CMK (cell line): Measurements from ENCODE around the gene NELL1.
A peak's percentile ranks its signal among the peaks of the same experiment; 100 is the strongest.

Experiments used
- DNase-seq: peaks from one replicate; pipeline ENCODE4 v3.0.0-alpha.2; 2010; ENCODE audit warnings: low read depth

The NELL1 gene

DNA sequence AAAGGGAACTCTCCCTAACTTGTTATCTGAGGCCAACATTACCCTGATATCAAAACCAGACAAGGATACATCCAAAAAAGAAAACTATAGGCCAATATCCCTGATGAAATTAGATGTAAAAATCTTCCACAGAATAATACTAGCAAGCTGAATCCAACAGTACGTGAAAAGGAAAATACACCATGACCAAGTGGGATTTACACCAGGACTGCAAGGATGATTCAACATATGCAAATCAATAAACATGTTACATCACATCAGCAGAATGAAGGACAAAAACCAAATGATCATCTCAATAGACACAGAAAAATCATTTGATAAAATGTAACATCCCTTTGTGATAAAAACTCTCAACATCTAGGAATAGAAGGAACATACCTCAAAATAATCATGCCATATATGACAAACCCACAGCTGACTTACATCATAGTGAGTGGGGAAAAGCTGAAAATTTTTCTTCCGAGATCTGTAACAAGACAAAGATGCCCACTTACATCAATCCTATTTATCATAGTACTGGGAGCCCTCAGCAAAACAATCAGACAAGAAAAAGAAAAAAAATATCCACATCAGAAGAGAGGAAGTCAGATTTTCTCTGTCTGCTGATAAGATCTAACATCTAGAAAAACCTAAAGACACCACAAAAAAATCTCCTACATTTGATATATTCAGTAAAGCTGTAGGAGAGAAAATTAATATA, 820.2 kb downstream of the NELL1 start:
- DNase-seq, result no peak

GRCh38 chr11:21492931-21493330, 823.5 kb downstream of the NELL1 start:
- DNase-seq, result no peak

DNA sequence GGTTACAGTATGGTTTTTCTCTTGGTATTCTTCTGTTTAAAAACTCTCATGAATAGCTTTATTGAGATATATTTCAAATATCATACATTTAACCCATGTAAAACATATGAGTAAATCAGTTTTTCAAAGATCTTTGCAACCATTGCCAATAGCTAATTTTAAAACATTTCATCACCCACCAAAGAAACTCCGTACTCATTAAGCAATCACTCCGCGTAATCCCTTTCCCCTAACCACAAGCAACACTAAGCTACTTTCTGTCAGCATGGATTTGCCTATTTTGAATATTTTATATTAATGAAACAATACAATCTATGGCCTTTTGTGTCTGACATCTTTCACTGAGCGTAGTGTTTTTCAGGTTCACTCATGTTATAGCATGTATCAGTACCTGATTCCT, 825.6 kb downstream of the NELL1 start:
- no peak for DNase-seq

DNA sequence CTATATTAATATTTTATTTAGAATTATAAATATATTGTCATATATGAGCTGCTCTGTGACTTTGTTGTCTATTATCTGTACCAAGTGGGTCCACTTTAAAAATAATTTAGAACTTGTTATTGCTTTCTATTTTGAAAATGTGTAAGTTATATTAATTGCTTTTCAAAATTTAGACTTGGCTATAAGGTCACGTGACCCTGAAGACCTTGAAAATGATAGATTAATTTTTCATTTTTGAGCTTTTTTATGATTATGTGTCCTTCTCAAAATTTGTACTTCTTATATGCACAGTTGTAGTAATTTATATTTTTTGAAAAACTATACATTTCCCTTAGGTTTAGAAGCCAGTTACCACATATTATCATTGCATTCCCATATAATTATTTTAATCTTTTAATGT, 826.5 kb downstream of the NELL1 start:
- no peak for DNase-seq

DNA sequence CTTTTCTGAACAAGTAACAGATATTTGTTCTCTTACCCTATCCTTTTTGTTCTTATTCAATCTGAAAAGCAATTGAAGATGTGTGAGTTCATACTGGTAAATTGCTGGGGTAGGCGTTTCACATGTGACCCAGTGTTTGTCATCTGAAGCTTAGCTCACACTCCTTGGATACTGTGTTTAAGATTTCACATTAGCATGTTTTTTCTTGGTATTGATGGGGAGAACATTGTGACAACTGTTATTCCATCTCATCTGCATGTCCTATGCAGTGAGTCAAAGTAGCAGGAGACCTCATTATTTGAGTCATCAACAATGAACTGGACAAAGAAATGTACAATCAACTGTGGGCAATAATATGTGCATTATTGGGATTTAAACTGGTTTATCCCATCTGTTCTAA, 831.9 kb downstream of the NELL1 start:
- no peak for DNase-seq

DNA sequence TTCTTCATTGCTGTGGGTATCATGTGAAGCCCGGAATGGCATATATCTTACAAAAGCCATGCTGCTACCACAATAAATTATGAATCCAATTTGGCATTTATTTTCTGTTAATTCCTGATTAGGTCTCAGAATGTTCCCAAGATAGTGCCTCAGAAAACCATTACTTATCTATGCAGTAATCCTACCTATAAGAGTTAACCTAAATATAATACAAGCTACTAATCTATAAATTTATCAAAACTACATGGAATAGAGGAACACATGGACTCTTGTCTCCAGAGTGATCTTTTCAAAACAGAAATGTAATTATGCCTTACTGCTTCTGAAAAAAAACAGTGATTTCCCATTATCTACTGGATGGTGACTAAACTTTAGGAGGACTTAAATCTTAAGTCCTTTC, 835.7 kb downstream of the NELL1 start:
- DNase-seq, result no peak

DNA sequence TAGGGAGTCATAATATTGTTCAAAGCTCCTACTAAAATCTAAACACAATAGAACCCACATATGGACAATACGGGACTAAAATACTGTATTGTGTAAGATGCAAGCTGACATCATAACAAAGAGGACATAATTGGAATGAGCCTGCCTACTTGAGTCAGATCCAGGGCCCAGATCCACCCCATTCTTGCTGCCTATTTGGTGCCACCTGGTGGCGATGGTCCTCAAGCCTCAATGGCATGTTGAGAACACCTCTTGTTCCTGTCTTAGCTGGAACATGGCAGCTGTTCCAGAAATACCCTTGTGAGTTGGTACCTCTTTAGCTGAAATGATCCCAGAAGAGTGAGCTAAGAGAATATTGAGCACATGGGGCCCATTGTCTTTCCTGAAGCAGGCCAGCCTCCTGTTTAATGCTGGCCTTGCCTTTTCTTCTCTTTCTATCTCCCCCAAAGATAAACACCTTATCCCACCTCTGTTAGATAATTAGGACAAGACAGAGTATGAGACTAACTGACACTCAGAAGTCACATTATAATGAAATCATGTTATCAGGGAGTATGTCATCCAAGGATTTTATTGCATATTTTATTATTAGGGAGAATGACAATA, 842.6 kb downstream of the NELL1 start:
- DNase-seq, result peak; percentile 0

DNA sequence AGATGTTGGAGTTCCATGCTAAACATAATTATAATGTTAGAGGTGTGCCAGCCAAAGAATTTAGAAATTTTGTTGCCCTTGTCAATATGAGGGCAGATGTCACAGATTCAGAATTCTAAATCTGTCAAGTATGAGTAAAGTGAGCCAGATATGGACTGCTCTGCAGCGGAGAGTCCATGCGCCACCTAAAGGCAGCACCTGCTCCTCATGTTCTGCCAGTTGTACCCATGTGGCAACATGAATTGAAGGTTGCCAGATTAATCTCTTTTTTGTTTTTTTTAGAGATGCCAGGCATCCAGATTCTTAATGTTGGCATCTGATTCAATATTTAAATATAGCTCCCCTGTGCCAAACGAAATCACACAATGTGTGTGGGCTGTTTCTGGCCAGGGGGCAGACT, 844.9 kb downstream of the NELL1 start:
- DNase-seq, result no peak

DNA sequence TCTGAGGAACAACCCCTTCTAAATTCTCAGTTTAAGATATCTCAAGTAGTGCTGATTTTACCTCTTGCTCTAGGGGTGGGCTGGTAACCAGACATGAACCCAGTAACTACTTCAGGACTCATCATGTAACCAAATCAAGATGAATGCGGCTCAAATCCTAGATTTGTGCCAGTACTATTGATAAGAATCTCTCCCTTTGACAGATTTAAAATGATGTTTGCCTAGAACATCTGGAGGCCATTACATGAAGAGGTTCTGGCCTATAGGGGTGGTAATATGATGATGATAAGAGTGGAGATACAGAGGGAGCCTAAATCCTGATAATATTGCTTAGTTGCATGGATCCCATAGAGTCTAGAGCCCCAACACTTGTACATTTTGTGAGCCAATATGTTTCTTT, 850.9 kb downstream of the NELL1 start:
- DNase-seq, result no peak

DNA sequence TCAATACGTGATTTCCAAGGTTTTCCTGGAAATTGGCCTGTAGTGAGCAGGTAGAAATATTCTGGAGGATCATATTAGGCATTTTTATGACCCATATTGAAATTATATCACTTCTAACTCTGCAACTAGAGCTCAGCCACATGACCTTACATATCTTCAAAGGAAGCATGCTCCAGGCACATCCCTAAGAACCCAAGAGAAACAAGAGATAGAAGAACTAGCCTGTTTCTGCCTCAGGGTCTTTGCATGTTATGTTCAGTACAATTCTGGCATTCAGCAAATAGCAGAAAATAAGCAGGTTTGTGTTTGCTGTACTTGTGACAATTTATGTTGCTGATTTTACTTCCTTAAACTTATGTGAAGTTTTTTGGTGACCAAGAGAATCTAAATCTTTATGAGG, 859.8 kb downstream of the NELL1 start:
- DNase-seq, result no peak

- DNase-seq, result no peak
Measured at GRCh38 chr11:21534288-21534687, 864.9 kb downstream of the NELL1 start.

GRCh38 chr11:21537980-21538379, 868.6 kb downstream of the NELL1 start:
- no peak for DNase-seq

DNA sequence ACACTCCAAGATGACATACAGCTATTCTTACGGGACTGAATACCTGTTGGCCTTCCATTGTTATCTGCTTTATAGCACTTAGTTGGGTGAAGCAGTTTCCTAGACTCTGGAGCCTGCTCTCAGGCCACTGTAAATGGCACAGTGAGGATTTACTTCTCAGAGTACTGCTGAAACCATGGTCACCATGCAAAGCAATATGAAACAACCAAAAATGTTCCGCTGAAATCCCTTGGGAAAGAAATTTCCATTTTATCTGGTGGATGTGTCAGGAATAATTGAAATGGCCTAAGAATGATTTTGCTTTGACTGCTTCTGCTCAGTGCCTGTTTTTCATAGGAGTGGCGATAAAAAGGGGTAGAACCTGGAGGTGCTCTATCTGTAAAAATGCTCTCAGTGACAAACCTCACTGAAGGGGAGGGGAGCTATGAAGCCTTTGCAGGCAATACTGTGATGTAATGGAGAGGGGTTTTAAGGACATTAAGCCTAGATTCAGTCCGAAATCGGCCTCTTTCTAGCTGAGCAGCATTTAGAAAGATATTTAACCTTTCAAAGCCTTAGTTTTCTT, 871.9 kb downstream of the NELL1 start:
- DNase-seq, result no peak

DNA sequence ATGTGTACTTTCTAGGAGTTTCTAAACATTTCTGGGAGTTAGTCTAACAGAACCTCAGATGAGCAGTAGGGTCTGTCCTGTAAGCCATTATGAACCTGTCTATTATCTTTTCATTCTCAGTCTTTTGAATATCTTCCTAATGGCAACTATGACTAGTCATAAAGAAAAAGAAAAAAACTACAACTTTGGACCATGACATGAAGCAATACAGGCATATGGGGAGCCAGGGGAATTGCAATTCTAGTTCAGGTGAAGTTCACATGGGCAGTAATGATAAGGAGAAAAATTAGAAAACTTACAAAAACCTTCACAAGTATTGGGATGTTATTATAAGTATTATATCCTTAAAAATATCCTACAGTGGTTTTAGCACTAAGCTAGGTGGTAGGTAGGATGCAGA, 874.5 kb downstream of the NELL1 start:
- no peak for DNase-seq

GRCh38 chr11:21545699-21546098, 876.3 kb downstream of the NELL1 start:
- DNase-seq, result no peak

DNA sequence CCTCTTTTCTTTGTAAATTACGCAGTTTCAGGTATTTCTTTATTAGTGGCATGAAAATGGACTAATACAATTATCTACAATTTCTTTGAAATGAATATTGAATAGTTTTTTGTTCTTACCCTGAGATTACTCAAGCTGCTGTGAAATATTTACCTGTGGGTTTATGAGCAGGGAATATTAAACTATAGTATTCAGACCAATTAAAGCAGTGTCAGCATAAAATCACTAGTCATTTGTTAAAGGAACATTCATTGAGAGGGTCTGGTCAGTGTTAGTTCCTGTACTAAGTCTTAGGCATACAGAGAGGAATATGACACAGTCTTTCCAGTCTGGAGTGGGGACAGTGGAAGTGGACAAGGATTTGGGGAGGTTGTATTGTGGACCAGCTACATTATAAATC, 877.3 kb downstream of the NELL1 start:
- no peak for DNase-seq

DNA sequence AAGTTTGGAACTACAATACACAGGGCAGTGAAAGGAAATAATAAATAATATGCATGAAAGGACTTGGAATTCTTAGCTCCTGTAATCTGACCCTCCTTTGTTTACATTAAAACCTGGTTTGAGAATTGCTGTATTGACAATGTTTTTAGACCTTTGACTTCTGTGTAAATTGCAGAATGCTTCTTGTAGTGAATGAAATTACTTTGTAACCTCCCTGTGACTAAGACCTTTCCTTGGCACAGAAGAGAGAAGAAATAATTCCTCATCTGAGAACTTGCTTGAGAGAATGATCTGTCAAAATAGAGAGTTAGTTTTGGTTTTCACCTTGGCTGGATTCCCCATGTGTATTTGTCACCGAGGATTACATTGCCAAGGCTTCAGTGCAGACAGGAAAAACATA, 883.5 kb downstream of the NELL1 start:
- DNase-seq, result no peak

DNA sequence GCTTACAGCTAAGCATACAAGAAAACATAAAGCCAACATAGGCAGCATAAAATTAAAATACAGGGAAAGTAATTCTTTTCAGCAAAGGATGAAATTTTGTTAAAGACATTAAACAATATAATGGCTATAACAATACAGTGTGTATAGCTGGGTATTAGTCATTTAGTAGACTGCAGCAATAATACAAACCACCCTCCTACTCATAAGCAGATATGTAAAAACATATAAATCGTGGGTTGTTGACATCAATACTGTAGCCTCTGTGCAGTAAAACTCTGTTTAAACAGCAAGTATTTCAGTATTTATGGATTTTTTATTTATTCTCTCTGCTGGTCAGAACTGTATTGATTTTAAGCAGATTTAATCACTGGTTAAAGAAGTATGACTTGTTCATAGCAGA, 884.4 kb downstream of the NELL1 start:
- DNase-seq, result no peak

- DNase-seq, result no peak
Measured at GRCh38 chr11:21554284-21554683, 884.9 kb downstream of the NELL1 start.

GRCh38 chr11:21556926-21557325, 887.5 kb downstream of the NELL1 start:
- DNase-seq, result no peak

GRCh38 chr11:21560466-21560975, 891.1 kb downstream of the NELL1 start:
- DNase-seq, result no peak

DNA sequence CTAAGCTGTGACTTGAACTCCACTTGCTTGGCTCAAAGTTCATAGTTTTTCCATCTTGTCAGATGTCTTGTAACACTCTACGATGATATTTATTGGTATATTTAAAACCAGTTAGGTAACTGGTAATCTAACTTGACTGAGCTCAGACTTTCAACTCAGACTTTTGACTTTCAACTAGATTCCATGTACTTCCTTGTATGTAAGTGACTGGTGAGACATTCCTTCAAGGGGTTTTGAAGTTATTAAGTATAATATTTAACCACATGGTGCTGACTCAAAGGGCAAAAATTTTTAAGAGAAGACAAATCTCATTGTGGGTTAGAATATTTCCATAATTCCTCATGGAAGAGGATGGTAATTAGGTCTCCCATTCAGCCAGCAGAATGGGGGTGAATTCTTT, 892.2 kb downstream of the NELL1 start:
- DNase-seq, result no peak

GRCh38 chr11:21564095-21564494, 894.7 kb downstream of the NELL1 start:
- DNase-seq, result no peak
